Stimulated activated naive B cell treated with anti-CD40 and anti-IgM and Interleukin-4, amounts not matched to agents 10 μg/mL and 1 μg/mL and 100 μg/mL, for 72 hours (primary cell): ENCODE measurements around the gene FAM81B.
"Not testable (repeated sequence)": the region's sequence is repeated elsewhere in the genome, so short reads cannot be mapped to it uniquely, and the experiment has no call there.

Source experiments
- ATAC-seq, 2 donors: fragments of 150-1000 bp; cut with Tn5 transposase; replicated peaks; 2 replicates each; pipeline ENCODE4 v1.10.0; 2021; ENCODE audit warnings: moderate library complexity in 1 of 2
- DNase-seq: peaks from one replicate; pipeline ENCODE4 v3.0.0; 2021
- H3K27ac Mint-ChIP-seq: one replicate; pipeline ENCODE4 v1.8.0; 2022; ENCODE audit warnings: mild to moderate bottlenecking, mixed read lengths
- H3K27me3 Mint-ChIP-seq, 2 donors: one replicate each; pipeline ENCODE4 v1.8.0; 2022; ENCODE audit warnings: mixed read lengths in 2 of 2
- H3K36me3 Mint-ChIP-seq, 2 donors: one replicate each; pipeline ENCODE4 v1.8.0; 2022; ENCODE audit warnings: mixed read lengths in 2 of 2, mild to moderate bottlenecking in 1 of 2
- H3K4me1 Mint-ChIP-seq, 2 donors: one replicate each; pipeline ENCODE4 v1.8.0; 2022; ENCODE audit warnings: mixed read lengths in 2 of 2, mild to moderate bottlenecking in 1 of 2
- H3K4me3 Mint-ChIP-seq, 2 donors: one replicate each; pipeline ENCODE4 v1.8.0; 2022; ENCODE audit warnings: mild to moderate bottlenecking in 2 of 2, mixed read lengths in 2 of 2, moderate library complexity in 1 of 2
- H3K9me3 Mint-ChIP-seq, 2 donors: one replicate each; pipeline ENCODE4 v1.8.0; 2022; ENCODE audit warnings: mixed read lengths in 2 of 2, mild to moderate bottlenecking in 1 of 2

FAM81B gene

DNA sequence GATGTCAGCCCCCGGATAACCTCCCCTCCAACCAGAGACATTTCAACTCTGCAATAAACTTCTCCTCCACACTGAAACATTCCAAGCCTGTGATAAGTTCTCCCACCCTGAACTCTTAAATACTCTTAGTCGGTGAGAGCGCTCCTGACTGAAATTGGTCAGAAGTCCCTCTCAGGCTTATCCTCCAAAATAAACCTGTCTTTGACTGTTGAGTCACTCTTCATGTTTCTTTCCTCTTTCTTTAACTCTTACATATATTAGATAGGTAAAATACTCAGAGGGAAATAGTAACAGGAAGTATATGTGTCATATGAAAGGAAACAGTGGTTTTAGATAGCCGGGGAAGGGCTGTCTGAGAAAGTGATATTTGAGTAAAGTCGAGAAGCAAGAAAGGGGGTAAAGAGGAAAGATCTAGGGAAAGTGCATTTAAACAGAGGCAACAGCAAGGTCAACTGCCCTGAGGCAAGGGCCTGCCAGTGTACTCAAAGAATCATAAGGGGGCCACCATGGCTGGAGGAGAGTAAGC, 11.0 kb upstream of the FAM81B start:
- DNase-seq: no peak
- ATAC-seq: peak; percentile 54 to 66
- Mint-ChIP-seq H3K4me1 (peaks cover 11 to 14% of the 10 kb centered on the region in 2 donors), H3K9me3 (peaks cover 5 to 12% of the 10 kb centered on the region in 2 donors), H3K36me3 (peaks cover 0 to 1% of the 10 kb centered on the region in 2 donors), H3K4me3 (no peak overlapping the region), H3K27me3 (peaks cover 0 to 7% of the 10 kb centered on the region in 2 donors), H3K27ac (no peak overlapping the region)

DNA sequence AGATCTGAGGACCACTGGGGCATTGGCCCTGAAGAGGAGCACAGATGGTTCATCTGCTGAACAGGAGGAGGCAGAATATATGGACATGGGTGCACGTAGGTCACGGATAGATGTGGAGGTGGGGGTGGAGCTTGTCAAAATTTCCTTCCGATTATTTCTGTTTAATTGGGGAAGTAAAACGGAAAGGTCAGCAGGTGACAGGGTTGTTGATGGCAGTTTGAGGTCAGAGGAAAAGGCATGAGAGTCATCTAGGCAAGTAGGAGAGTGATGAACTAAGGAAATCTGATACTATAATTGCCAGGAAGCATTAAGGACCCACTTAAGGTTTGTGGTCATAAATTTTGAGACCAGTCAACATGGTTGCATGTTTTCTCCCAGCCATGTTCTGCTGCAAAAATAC, 8.4 kb upstream of the FAM81B start:
- H3K9me3 Mint-ChIP-seq: peaks cover 5 to 12% of the 10 kb centered on the region in 2 donors
- H3K27ac Mint-ChIP-seq: no peak overlapping the region
- H3K27me3 Mint-ChIP-seq: peaks cover 0 to 7% of the 10 kb centered on the region in 2 donors
- peaks cover 0 to 1% of the 10 kb centered on the region in 2 donors for H3K36me3 Mint-ChIP-seq
- DNase-seq (no peak), ATAC-seq (peak; percentile 14 to 22)
- peaks cover 11 to 14% of the 10 kb centered on the region in 2 donors for H3K4me1 Mint-ChIP-seq
- H3K4me3 Mint-ChIP-seq: no peak overlapping the region

DNA sequence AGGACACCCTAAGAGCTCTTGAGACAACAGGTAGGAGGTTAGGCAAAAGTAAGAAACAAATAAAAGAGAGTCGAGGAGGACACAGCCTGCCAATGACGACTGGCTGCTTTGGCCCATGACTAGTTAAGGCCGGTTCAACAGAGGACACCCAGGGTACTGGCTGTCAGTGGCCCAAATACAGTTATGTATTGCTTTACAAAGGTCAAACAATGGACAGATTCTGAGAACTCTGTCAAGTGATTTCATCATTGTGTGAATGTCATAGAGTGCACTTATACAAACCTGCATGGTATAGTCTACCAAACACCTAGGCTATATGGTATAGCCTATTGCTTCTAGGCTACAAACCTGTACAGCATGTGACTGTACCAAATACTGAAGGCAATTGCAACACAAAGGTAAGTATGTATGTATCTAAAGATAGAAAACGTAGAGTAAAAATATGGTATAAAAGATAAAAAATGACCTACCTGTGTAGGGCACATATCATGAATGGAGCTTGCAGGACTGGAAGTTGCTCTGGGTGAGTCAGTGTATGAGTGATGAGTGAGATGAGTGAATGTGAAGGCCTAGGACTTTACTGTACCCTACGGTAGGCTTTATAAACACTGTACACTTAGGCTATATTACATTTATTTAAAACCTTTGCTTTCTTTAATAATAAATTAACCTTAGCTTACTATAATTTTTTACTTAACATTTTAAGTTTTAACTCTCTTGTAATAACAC, 6.5 kb upstream of the FAM81B start:
- Mint-ChIP-seq H3K9me3 (peaks cover 5 to 12% of the 10 kb centered on the region in 2 donors), H3K36me3 (peaks cover 0 to 1% of the 10 kb centered on the region in 2 donors), H3K4me3 (no peak overlapping the region), H3K27me3 (peaks cover 0 to 7% of the 10 kb centered on the region in 2 donors), H3K27ac (no peak overlapping the region), H3K4me1 (peaks cover 10 to 14% of the 10 kb centered on the region in 2 donors)
- no peak for ATAC-seq
- no peak for DNase-seq

DNA sequence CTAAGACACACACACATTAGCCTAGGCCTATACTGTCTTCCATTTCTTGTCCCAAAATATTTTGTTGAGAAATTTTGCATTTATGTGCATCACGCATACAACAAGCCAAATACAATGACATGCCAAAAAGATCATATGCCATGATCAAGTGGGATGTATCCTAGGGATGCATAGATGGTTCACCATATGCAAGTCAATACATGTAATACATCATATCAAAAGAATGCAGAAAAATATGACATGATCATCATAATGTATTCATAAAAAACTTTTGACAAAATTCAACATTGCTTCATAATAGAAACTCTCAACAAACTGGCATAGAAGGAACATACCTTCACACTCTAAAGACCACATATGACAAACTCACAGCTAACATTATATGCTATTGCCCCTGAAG, 5.8 kb upstream of the FAM81B start:
- peaks cover 0 to 7% of the 10 kb centered on the region in 2 donors for H3K27me3 Mint-ChIP-seq
- DNase-seq: no peak
- no peak overlapping the region for H3K27ac Mint-ChIP-seq

DNA sequence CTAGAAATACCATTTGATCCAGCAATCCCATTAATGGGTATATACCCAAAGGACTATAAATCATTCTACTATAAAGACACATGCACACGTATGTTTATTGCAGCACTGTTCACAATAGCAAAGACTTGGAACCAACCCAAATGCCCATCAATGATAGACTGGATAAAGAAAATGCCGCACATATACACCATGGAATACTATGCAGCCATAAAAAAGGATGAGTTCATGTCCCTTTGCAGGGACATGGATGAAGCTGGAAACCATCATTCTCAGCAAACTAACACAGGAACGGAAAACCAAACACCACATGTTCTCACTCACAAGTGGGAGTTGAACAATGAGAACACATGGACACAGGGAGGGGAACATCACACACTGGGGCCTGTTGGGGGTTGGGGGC, 799 bp downstream of the FAM81B start:
- ATAC-seq, H3K27me3 Mint-ChIP-seq, H3K9me3 Mint-ChIP-seq, H3K4me3 Mint-ChIP-seq, DNase-seq, H3K27ac Mint-ChIP-seq, H3K36me3 Mint-ChIP-seq: not testable (repeated sequence)
- peaks cover 6 to 11% of the 10 kb centered on the region in 2 donors for H3K4me1 Mint-ChIP-seq

More for the DNA sequence above, 5.8 kb upstream of the FAM81B start:
- Mint-ChIP-seq H3K9me3 (peaks cover under 1 to 6% of the 10 kb centered on the region in 2 donors), H3K4me3 (no peak overlapping the region), H3K4me1 (peaks cover 4 to 8% of the 10 kb centered on the region in 2 donors), H3K36me3 (no peaks in the 10 kb centered on the region)
- ATAC-seq: no peak

DNA sequence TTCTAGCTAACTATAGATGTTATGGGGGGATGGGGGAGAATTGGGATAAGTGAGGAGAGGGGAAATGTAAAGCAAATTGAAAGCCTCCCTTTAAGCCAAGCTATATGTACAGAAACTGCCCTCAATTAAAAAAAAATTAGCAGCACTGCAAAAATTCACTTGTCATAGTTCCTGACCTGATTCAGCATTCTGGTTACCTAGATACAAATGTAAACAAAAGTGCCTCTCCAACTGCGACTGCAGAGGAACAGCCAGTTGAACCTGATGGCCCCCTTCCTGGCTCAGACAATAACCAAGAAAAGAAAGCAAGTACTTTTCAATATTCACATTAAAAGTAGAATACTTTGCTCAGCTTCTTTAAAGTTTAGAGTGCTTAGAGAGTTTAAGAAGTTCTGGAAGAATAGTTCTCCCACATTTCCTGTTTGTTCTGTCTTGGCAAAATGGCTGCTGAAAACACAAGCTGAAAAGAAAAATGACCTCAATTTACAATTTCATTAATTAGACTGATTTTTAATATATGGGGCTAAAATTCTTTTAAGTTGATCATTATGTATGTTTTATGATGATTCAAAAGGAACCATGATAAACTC, 1.5 kb downstream of the FAM81B start:
- Mint-ChIP-seq H3K36me3 (no peaks in the 10 kb centered on the region), H3K4me1 (peaks cover 6 to 11% of the 10 kb centered on the region in 2 donors), H3K4me3 (no peak overlapping the region), H3K9me3 (peaks cover 0 to 6% of the 10 kb centered on the region in 2 donors), H3K27ac (no peak overlapping the region), H3K27me3 (peaks cover 0 to 7% of the 10 kb centered on the region in 2 donors)
- no peak for DNase-seq
- ATAC-seq: no peak

DNA sequence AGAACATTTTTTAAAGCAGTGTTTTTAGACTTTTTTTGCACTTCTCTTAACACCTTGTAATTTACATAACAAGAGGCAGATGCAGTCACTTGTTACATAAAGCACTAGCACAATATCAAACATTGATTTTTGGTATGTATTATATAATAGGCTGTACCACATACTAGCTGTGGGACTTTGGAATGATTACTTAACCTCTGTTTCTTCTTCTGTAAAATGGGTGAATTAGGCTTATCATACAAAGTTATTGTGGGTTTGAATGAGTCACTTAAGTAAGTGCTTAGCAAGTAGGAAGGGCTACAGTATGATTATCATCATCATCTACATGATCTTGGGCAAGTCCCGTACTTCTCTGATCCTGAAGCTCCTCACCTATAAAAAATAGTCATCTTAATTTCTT, 2.1 kb downstream of the FAM81B start:
- H3K4me1 Mint-ChIP-seq: peaks cover 6 to 11% of the 10 kb centered on the region in 2 donors
- no peak overlapping the region for H3K4me3 Mint-ChIP-seq
- H3K27ac Mint-ChIP-seq: no peak overlapping the region
- no peak for DNase-seq
- H3K27me3 Mint-ChIP-seq: peaks cover 0 to 7% of the 10 kb centered on the region in 2 donors
- no peaks in the 10 kb centered on the region for H3K36me3 Mint-ChIP-seq
- peaks cover 0 to 6% of the 10 kb centered on the region in 2 donors for H3K9me3 Mint-ChIP-seq
- ATAC-seq: no peak

DNA sequence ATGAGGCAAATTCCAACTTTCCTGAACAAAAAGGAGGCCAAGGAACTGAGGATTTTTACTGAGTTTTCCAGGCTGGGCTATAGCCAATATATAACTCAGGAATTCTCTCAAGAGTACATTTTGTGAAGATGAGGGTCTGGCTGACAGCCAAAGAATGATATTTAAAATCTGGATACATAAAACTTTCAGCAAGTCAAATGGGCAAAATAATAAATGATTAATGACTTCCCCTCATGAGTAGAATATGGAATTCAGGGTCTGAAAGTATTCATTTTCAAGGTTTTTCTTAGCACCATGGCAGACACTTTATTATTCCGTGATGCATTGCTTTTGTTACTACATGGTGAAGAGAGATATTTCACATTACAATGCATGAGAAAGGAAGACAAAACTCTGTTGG, 7.8 kb downstream of the FAM81B start:
- ATAC-seq (no peak), DNase-seq (no peak)
- H3K9me3 Mint-ChIP-seq: no peaks in the 10 kb centered on the region
- no peak overlapping the region for H3K27ac Mint-ChIP-seq
- no peak overlapping the region for H3K4me3 Mint-ChIP-seq
- no peaks in the 10 kb centered on the region for H3K4me1 Mint-ChIP-seq
- no peaks in the 10 kb centered on the region for H3K36me3 Mint-ChIP-seq
- H3K27me3 Mint-ChIP-seq: no peaks in the 10 kb centered on the region

DNA sequence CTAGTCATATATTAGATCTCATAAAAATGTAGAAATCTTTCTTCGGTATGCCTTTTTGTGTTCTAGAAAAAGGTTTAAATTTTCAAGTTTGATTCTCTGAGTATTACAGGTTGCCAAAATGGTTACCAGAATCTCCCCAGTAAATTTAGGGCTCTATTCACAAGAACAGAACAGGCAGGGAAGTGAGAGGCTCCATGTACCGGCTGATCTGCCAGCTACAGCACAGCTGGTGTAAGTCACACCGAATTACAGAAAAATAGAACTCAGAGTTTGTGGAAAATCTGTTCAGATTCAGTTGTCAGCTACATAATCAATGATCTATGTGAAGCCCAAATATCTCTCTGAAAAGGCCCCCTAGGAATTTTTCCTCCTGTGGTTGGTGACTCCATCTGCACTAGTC, 10.5 kb downstream of the FAM81B start:
- peaks cover 0 to 3% of the 10 kb centered on the region in 2 donors for H3K9me3 Mint-ChIP-seq
- no peaks in the 10 kb centered on the region for H3K27me3 Mint-ChIP-seq
- H3K4me1 Mint-ChIP-seq: peaks cover 2 to 4% of the 10 kb centered on the region in 2 donors
- no peaks in the 10 kb centered on the region for H3K36me3 Mint-ChIP-seq
- no peak for DNase-seq
- H3K27ac Mint-ChIP-seq: no peak overlapping the region
- ATAC-seq: no peak
- no peak overlapping the region for H3K4me3 Mint-ChIP-seq

DNA sequence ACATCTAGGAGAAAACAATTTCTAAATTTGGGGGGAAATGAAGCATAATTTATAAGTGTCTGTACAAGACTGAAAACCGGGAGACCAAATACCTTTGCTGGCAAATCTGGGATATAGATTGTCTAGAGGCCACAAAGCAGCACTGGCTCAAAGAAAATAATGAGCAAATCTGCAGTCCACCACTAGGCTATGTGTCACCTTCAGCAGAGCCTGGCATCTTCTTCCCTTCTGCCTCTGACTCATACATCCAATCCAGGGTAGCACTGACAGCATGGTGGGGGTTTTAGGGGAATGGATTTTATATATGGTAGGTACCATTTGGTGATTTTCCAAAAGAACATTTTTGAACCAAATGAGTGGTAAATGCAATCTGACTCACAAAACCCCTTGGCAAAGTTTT, 12.8 kb downstream of the FAM81B start:
- peaks cover 0 to 3% of the 10 kb centered on the region in 2 donors for H3K9me3 Mint-ChIP-seq
- no peak overlapping the region for H3K4me3 Mint-ChIP-seq
- ATAC-seq (peak in 1 of 2 donors; percentile 27), DNase-seq (no peak)
- no peaks in the 10 kb centered on the region for H3K36me3 Mint-ChIP-seq
- no peak overlapping the region for H3K27ac Mint-ChIP-seq
- peaks cover 7% of the 10 kb centered on the region in 2 donors for H3K4me1 Mint-ChIP-seq
- peaks cover 0 to 7% of the 10 kb centered on the region in 2 donors for H3K27me3 Mint-ChIP-seq

DNA sequence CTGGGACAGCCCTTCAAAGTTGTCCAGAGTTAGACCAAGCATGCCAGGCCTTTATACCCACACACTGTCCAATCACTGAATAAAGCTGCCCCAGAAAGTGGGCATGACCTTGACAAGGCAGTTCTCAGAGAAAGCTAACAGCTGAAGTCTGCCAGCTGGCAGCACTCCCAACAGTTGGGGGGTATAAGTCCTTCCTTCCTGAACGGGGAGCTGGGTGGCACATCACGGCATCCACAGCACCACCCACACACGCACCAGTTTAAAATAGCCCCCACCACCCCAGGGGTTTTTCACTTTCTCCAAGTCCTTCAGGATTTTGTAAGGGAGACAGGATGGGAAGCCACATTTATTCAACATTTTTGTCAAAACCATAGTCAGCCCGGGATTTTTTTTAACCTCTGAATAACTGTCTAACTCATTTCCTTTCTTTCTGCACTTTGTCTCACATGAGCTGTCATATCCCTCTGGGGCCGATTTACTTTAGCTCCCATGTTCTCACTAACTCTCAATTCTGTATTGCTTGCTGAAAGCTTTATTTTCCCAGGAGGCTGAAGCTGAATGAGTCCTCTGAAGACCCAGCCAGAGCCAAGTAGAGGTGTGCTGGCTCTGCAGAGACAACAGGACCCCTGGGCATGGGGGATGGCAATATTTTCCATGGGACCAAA, 15.4 kb downstream of the FAM81B start:
- no peak overlapping the region for H3K4me3 Mint-ChIP-seq
- peaks cover 7% of the 10 kb centered on the region in 2 donors for H3K4me1 Mint-ChIP-seq
- DNase-seq (no peak), ATAC-seq (peak; percentile 42 to 65)
- H3K36me3 Mint-ChIP-seq: no peaks in the 10 kb centered on the region
- peaks cover 0 to 7% of the 10 kb centered on the region in 2 donors for H3K27me3 Mint-ChIP-seq
- peaks cover 0 to 3% of the 10 kb centered on the region in 2 donors for H3K9me3 Mint-ChIP-seq
- H3K27ac Mint-ChIP-seq: no peak overlapping the region

DNA sequence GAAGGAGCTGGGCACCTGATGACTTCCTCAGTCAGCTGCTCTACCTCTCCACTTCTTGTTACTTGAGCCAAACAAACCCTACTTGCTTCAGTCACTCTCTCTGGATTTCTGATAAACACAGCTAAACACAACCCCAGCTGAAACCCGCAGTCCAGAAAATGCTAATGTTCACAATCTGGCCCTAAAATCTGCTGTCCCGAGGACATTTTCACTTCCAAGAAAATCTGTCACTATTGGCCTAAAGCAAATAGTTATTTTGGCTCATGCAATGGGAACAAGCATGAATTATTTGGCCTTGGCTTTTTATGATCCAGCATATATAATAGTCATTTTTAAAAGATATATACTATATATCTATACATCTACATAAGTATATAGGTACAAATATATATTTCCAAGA, 19.1 kb downstream of the FAM81B start:
- H3K27me3 Mint-ChIP-seq: peaks cover 0 to 7% of the 10 kb centered on the region in 2 donors
- no peaks in the 10 kb centered on the region for H3K36me3 Mint-ChIP-seq
- no peak overlapping the region for H3K27ac Mint-ChIP-seq
- peaks cover 7% of the 10 kb centered on the region in 2 donors for H3K4me1 Mint-ChIP-seq
- DNase-seq (no peak), ATAC-seq (no peak)
- H3K9me3 Mint-ChIP-seq: no peaks in the 10 kb centered on the region
- no peak overlapping the region for H3K4me3 Mint-ChIP-seq

DNA sequence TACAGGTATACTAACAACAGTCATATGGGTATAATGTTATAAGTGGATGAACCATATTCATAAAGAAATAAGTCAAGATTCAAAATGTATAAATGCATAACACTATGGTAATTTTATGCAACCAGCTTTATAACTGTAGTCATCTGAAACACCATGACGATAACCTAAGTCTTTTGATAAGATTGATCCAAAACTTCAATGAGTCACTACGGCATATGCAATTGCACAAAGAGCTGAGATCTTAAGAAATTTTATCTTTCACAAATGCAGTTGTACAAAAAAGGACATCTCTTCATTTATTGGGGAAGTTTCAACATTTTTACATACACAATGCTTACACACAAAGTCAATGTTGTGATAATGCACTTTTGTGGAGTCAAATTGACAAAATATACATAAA, 20.3 kb downstream of the FAM81B start:
- Mint-ChIP-seq H3K4me3 (no peak overlapping the region), H3K4me1 (peaks cover 5 to 7% of the 10 kb centered on the region in 2 donors), H3K9me3 (no peaks in the 10 kb centered on the region), H3K36me3 (no peaks in the 10 kb centered on the region), H3K27ac (no peak overlapping the region), H3K27me3 (peaks cover 0 to 7% of the 10 kb centered on the region in 2 donors)
- DNase-seq (no peak), ATAC-seq (no peak)

DNA sequence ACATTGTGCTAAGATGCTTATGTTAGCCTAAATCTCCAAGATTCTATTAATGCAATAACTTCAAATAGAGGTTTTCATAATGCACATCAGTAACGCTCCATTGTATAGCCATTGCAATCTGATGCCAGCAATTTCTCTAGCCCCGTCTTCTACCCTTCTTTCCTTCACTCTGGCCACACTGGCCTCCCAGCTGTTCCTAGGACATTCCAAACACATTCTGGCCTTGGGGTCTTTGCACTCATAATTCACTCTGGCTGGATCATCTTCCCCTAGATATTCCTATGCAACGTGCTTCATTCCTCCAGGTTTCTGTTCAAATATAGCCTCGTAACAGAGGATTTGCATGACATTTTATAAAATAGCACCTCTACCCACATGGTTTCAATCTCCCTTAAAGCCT, 23.3 kb downstream of the FAM81B start:
- Mint-ChIP-seq H3K4me1 (no peaks in the 10 kb centered on the region), H3K4me3 (no peak overlapping the region), H3K36me3 (no peaks in the 10 kb centered on the region), H3K27me3 (no peaks in the 10 kb centered on the region), H3K27ac (no peak overlapping the region), H3K9me3 (no peaks in the 10 kb centered on the region)
- DNase-seq: no peak
- ATAC-seq: no peak
